GM12891 (cell line): ENCODE results near the gene MYO1D.
A peak's percentile ranks its signal among the peaks of the same experiment; 100 is the strongest.

Experiments used
- DNase-seq: peaks from one replicate; pipeline ENCODE4 v3.0.0; 2011; ENCODE audit warnings: low spot score; ENCODE audit not compliant: insufficient read length
- FAIRE-seq: peaks from 2 replicates; lab custom pipeline; 2011; peaks lifted over from hg19 to GRCh38; lab: Jason Lieb, UNC
- PAX5 ChIP-seq: IDR thresholded peaks from 2 replicates; pipeline ENCODE4 v1.6.1; 2011; ENCODE audit warnings: low read length, moderate library complexity, mild to moderate bottlenecking; ENCODE audit not compliant: insufficient read depth, severe bottlenecking
- POLR2A ChIP-seq: IDR thresholded peaks from 2 replicates; pipeline ENCODE4 v1.6.1; 2011; ENCODE audit warnings: low read depth, low read length, control low read depth
- POLR2AphosphoS5 ChIP-seq: IDR thresholded peaks from 2 replicates; pipeline ENCODE4 v1.6.1; 2011; ENCODE audit warnings: low read depth, low read length, control low read depth
- POU2F2 ChIP-seq: IDR thresholded peaks from 2 replicates; pipeline ENCODE4 v1.6.1; 2011; ENCODE audit warnings: low read depth, mild to moderate bottlenecking, control low read depth, low read length, moderate library complexity
- SPI1 ChIP-seq: IDR thresholded peaks from 2 replicates; pipeline ENCODE4 v1.6.1; 2011; ENCODE audit warnings: low read depth, low read length, control low read depth
- TAF1 ChIP-seq: IDR thresholded peaks from 2 replicates; pipeline ENCODE4 v1.6.1; 2011; ENCODE audit warnings: low read depth, low read length, control low read depth

The MYO1D gene

DNA sequence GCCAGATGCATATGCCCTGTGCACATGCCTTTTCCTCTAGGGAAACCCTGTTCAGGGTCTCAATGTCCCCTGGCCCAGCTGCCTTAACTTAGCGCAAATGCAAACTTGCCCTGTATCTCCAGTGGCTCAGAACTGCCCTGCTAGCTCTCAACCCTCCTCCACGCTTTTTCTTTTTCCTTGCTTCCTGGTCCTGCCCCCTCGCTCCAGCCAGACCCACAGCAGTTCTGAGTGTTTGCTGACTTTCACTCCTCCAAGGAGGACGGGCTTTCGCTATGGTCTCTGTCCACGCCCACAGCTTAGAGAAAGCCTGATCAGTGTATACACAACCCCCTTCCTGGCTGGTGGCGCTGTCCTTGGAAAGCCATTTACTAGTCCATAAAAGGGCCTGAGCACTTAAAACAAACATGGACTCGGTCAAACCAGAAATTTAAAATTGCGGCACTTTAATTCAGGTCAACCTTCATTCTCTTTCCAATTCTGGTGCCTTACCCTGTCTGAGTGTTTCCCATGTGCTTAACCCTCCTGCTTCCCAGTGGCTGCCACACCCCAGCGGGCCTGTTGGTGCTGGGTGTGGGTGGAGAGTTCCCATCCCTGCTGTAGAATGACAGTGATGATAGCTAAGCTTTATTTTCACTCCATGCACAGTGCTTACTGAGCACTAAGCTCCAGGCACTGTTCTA, 35.4 kb upstream of the MYO1D start:
- FAIRE-seq (no peak), DNase-seq (no peak)
- TF ChIP-seq PAX5 = no peak
- TF ChIP-seq POU2F2 = no peak
- TF ChIP-seq POLR2A = no peak
- TF ChIP-seq TAF1 = no peak
- no peak for TF ChIP-seq POLR2AphosphoS5
- TF ChIP-seq SPI1 = no peak

DNA sequence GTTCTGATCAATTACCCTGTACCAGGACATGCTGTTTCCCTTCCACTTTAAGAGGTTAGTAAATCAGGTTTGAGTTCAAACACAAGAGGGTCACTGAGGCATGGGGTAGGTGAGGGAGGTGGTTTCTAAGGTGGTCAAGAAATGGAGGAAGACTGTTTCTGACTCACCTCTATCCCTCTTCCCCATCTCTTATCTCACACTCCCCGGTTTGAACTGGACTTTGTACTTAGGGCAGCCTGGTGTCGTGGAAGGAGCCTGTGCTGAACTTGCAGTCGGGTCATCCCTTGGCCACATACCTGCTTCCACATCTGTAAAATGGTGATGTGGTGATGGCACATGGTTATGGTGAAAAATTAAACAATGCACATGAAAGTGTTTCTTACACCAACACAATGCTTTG, 33.8 kb upstream of the MYO1D start:
- DNase-seq (no peak), FAIRE-seq (no peak)
- TF ChIP-seq PAX5 = no peak
- no peak for TF ChIP-seq POU2F2
- TF ChIP-seq POLR2AphosphoS5 = no peak

DNA sequence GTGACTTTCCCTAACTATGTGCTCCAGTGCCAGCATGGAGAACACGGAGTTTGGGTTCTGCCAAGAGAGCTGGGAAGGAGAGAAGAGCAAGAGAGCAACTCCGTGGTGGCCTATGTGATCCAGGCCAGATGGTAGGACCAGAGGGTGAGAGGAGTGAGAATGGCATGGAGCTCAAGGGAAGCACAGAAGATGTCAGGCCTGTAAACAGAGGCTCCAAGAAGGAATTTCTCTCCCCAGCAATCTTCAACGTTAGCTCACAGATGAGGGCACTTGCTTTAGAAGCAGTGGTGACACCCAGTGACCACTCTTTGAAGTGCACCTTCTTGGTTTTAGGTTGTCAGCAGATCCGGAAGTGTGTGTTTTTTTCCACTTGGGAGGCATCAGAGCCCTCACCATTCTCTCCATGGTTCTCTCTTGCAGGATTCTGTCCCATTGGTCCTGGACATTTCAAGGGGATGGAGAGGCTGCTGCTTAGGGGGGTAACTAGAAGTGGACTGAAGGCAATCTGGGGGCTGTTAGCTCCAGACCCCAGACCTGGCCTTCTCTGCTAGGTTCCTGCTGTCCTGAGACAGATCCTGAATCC, 33.0 kb upstream of the MYO1D start:
- DNase-seq = peak; percentile 44
- TF ChIP-seq POLR2A = no peak
- no peak for TF ChIP-seq POU2F2
- 0 out of 2 replicates have a peak, but pooled peaks have one; percentile 18 for TF ChIP-seq SPI1
- peak; percentile 45; the same call in 1 of the 2 replicates for TF ChIP-seq TAF1
- TF ChIP-seq PAX5 = no peak
- FAIRE-seq = peak; percentile 94

DNA sequence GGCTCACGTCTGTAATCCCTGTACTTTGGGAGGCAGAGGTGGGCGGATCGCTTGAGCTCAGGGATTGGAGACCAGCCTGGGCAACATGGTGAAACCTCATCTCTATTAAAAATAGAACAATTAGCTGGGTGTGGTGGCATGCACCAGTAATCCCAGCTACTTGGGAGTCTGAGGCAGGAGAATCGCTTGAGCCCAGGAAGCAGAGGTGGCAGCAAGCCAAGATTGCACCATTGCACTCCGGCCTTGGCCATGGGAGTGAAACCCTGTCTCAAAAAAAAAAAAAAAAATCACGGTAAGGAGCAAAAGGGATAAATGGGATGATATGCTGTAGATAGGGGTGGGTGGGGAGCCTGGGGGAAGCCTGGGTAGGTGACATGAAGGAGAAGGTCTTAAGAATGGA, 30.7 kb upstream of the MYO1D start:
- FAIRE-seq = no peak
- TF ChIP-seq SPI1 = no peak
- no peak for TF ChIP-seq POLR2A
- no peak for TF ChIP-seq PAX5
- TF ChIP-seq POU2F2 = no peak
- TF ChIP-seq POLR2AphosphoS5 = no peak
- TF ChIP-seq TAF1 = no peak
- DNase-seq = no peak

- no peak for DNase-seq
- FAIRE-seq = no peak
- TF ChIP-seq PAX5 = no peak
- TF ChIP-seq POU2F2 = no peak
- no peak for TF ChIP-seq TAF1
- no peak for TF ChIP-seq POLR2A
- TF ChIP-seq SPI1 = no peak
- TF ChIP-seq POLR2AphosphoS5 = no peak
Measured at GRCh38 chr17:32904891-32905290, 28.0 kb upstream of the MYO1D start.

DNA sequence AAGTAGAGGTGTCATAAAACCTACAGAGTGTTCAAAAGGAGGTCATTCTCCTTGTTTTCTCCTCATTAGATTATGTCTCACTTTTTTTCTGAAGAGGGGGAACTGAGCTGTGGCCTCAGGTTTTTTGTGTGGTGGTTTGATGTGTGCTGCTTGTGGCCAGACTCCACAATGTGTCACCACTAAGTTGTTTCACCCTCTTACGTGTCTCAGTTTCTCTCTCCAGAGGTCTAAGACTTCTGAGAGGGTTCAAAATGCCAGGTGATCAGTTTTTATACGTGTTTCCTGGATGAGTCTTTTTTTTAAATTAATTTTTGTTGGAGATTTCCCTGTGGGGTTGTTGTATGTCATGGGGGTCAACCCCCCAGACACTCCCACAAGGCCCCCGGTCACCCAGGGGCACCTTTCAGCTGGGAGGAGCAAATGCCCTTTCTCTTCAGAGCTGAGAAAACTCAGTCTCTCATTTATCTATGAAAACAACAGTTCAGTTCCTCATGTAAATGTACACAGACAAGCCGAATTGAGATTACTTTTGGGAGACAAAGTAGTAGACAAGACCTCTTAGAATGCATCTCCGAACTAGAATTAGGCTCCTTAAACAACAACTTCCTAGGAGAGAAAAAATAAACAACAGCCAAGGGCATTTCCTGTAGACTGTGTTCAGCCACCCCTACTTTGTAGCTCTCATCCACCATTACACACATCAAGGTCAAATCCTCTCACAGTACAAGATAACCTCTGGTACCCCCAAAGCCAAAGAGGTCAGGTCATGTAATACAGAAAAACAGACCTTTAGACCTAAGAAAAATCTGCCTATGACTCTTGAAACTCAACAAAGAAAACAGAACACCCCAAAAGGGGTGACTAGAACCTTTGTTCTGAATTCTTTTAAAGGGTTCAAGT, 27.1 kb upstream of the MYO1D start:
- no peak for DNase-seq
- TF ChIP-seq SPI1 = no peak
- no peak for TF ChIP-seq TAF1
- no peak for TF ChIP-seq PAX5
- no peak for TF ChIP-seq POLR2AphosphoS5
- no peak for TF ChIP-seq POU2F2
- no peak for TF ChIP-seq POLR2A
- no peak for FAIRE-seq

GRCh38 chr17:32901743-32902142, 24.8 kb upstream of the MYO1D start:
- no peak for TF ChIP-seq POLR2A
- no peak for TF ChIP-seq POU2F2
- no peak for TF ChIP-seq POLR2AphosphoS5
- TF ChIP-seq PAX5 = no peak
- TF ChIP-seq SPI1 = no peak
- TF ChIP-seq TAF1 = no peak
- DNase-seq (no peak), FAIRE-seq (no peak)

GRCh38 chr17:32899236-32900013, 22.5 kb upstream of the MYO1D start:
- TF ChIP-seq POLR2A (no peak), POU2F2 (no peak), SPI1 (no peak)
- DNase-seq = no peak
- no peak for FAIRE-seq

DNA sequence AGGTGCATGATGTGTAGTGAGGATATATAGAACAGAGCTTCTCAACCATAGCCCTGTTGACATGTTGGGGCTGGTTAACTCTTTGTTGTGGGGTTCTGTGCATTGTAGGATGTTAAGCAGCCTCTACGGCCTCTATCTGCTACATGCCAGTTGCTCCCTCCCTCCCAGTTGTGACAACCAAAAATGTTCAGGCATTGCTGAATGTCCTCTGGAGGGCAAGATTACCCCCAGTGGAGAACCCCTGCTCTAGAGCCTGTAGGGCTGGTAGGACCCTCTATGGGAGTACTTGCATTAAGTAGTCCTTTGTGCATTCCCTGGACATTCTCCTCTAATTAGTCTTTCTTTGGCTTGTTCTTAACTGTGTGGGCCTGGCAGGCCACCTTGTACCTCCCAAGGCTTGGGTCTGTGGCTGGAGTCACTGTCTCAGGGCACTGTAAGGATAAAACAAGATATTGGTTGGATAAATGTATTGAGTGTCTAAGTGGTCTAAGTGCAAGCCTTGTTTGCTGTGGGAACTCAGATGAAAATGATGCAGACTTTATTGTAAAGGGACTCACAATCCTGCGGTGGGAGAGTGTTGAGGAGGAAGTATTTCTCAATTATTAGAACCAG, 19.8 kb upstream of the MYO1D start:
- FAIRE-seq = no peak
- no peak for TF ChIP-seq POU2F2
- no peak for TF ChIP-seq PAX5
- TF ChIP-seq POLR2AphosphoS5 = no peak
- no peak for TF ChIP-seq POLR2A
- TF ChIP-seq TAF1 = no peak
- no peak for TF ChIP-seq SPI1
- DNase-seq = no peak
